T47D (cell line): ENCODE measurements around the gene FSTL4.

Experiments
- DNase-seq, 2 experiments: peaks; one replicate each; pipeline versions ENCODE4 v3.0.0 to v3.0.0-alpha.2; 2011 to 2012; ENCODE audit warnings: low read depth in 1 of 2, low spot score in 1 of 2
- JUND ChIP-seq: IDR thresholded peaks from 2 replicates; pipeline ENCODE4 v1.6.1; 2012; ENCODE audit warnings: low read depth
- in situ Hi-C: cut with HindIII; loops from 2 replicates; pipeline ENCODE4 v1.10.0; 2016; ENCODE audit warnings: low sequenced_read_pairs, low pct_unique_long_range_greater_than_20kb

The FSTL4 gene

GRCh38 chr5:133147815-133148567 is 464.4 kb downstream of the FSTL4 start:
- in situ Hi-C loops = no loop called here
- no peak for DNase-seq
- no peak for TF ChIP-seq JUND

DNA sequence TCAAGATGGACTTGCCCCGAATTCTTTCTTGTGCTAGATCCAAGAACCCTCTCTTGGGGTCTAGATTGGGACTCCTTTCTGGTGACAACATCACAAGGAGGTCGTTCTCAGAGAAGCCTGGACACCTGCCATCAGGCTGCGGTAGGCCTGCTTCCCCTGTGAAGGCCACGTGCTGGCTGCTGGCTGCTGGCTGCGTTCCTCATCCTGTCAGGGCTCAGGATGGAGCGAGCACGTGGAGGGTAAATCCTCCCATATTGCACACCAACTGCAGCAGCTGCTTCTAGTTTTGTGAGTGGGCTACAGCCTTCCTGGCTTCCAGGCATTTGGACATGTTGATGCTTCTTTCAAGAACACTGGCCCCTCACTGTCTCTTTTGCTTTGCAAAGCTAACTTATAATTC is 464.9 kb downstream of the FSTL4 start:
- TF ChIP-seq JUND = no peak
- in situ Hi-C loops = no loop called here
- DNase-seq = no peak
